C4-2B (cell line): ENCODE results near the gene CCDC91.

ENCODE experiments used
- H3K27ac ChIP-seq: fragments of 450-650 bp; 2 replicates; pipeline ENCODE4 v1.5.1; 2017
- CTCF ChIP-seq: fragments of 450-650 bp; conservative IDR thresholded peaks from 2 replicates; pipeline ENCODE4 v1.5.1; 2017; ENCODE audit warnings: mild to moderate bottlenecking
- ZFX ChIP-seq: fragments of 450-650 bp; IDR thresholded peaks from 2 replicates; pipeline ENCODE4 v1.6.1; 2017

The CCDC91 gene

GRCh38 chr12:28286352-28286751, 96.1 kb downstream of the CCDC91 start:
- H3K27ac ChIP-seq: no peak overlapping the region
- no peak for TF ChIP-seq ZFX
- no peak for TF ChIP-seq CTCF

GRCh38 chr12:28290262-28290661, 100.0 kb downstream of the CCDC91 start:
- H3K27ac ChIP-seq: no peak overlapping the region
- TF ChIP-seq CTCF: no peak
- no peak for TF ChIP-seq ZFX

- no peak for TF ChIP-seq ZFX
- TF ChIP-seq CTCF: no peak
- no peak overlapping the region for H3K27ac ChIP-seq
These were observed 102.4 kb downstream of the CCDC91 start for GRCh38 chr12:28292699-28293098.

- TF ChIP-seq CTCF: no peak
- no peak for TF ChIP-seq ZFX
- no peak overlapping the region for H3K27ac ChIP-seq
These were observed 104.0 kb downstream of the CCDC91 start for GRCh38 chr12:28294300-28294699.

GRCh38 chr12:28296287-28296686, 106.0 kb downstream of the CCDC91 start:
- H3K27ac ChIP-seq: no peak overlapping the region
- TF ChIP-seq CTCF: no peak
- TF ChIP-seq ZFX: no peak

- no peak overlapping the region for H3K27ac ChIP-seq
- TF ChIP-seq ZFX (no peak), CTCF (no peak)
These were observed 112.9 kb downstream of the CCDC91 start for GRCh38 chr12:28303192-28303591.

- TF ChIP-seq ZFX (no peak), CTCF (no peak)
These were observed 116.3 kb downstream of the CCDC91 start for GRCh38 chr12:28306535-28306934.

More at GRCh38 chr12:28306535-28306934, 116.3 kb downstream of the CCDC91 start:
- no peak overlapping the region for H3K27ac ChIP-seq
